ENCODE data around the gene SLC7A5. TPM values are rescaled to one million over a fixed set of nuclear protein-coding genes. Genes with fewer than 3 reads are reported as not detected.

Gene SLC7A5
- total and polyA plus RNA-seq, 2 of the 13 experiments (the other 11 are each of a cell fraction or from before 2014, with no cell fraction given): 79.6 to 155 TPM

- 0 out of 2 replicates have a peak, but pooled peaks have one; percentile 55 for TF ChIP-seq SNAPC4 (CRISPR knock-in tag; IDR thresholded peaks at IDR 0.05)
- TF ChIP-seq KDM5B (CRISPR knock-in tag; IDR thresholded peaks at IDR 0.05; ENCODE audit: borderline replicate concordance): 0 out of 2 replicates have a peak, but pooled peaks have one; percentile 27
- TF ChIP-seq TCF7L2 (IDR thresholded peaks at IDR 0.05; ENCODE audit: low read depth, low read length): peak; percentile 95
- 0 out of 2 replicates have a peak, but pooled peaks have one; percentile 57 for TF ChIP-seq ZC3H13 (CRISPR knock-in tag; IDR thresholded peaks at IDR 0.05)
- peak; percentile 33; the same call in 1 of the 2 replicates for TF ChIP-seq POLR2AphosphoS5 (IDR thresholded peaks at IDR 0.05; ENCODE audit: low read depth, low read length)
- 0 out of 2 replicates have a peak, but pooled peaks have one; percentile 12 for TF ChIP-seq MLXIP (CRISPR knock-in tag; IDR thresholded peaks at IDR 0.05; ENCODE audit: borderline replicate concordance)
- peak; percentile 65; the same call in 1 of the 2 replicates for TF ChIP-seq HIVEP1 (CRISPR knock-in tag; IDR thresholded peaks at IDR 0.05)
- TF ChIP-seq DZIP1 (CRISPR knock-in tag; IDR thresholded peaks at IDR 0.05): peak; percentile 12; the same call in 1 of the 2 replicates
- TF ChIP-seq ZNF33B (CRISPR knock-in tag; IDR thresholded peaks at IDR 0.05): peak; percentile 25; the same call in 1 of the 2 replicates
- TF ChIP-seq PITX1 (CRISPR knock-in tag; IDR thresholded peaks at IDR 0.05): peak; percentile 72; the same call in 1 of the 2 replicates
- TF ChIP-seq CEBPG (CRISPR knock-in tag; IDR thresholded peaks at IDR 0.05): peak; percentile 70
- TF ChIP-seq ZKSCAN8 (CRISPR knock-in tag; IDR thresholded peaks at IDR 0.05; ENCODE audit: borderline replicate concordance): peak; percentile 42; the same call in 1 of the 2 replicates
- peak; percentile 39; the same call in 1 of the 2 replicates for TF ChIP-seq ZNF761 (CRISPR knock-in tag; conservative IDR thresholded peaks at IDR 0.05)
- TF ChIP-seq NR2F6 (IDR thresholded peaks at IDR 0.05): peak; percentile 91
- peak; percentile 95 for TF ChIP-seq NR2F6 (CRISPR knock-in tag; IDR thresholded peaks at IDR 0.05)
- TF ChIP-seq THAP11 (CRISPR knock-in tag; IDR thresholded peaks at IDR 0.05): 0 out of 2 replicates have a peak, but pooled peaks have one; percentile 58
- peak; percentile 87; the same call in 1 of the 2 replicates for TF ChIP-seq MYC (CRISPR knock-in tag; IDR thresholded peaks at IDR 0.05; ENCODE audit: borderline replicate concordance)
Measured at GRCh38 chr16:87861300-87862099, 7.8 kb downstream of the SLC7A5 start (continued).
